ENCODE results near the gene UTS2. TPM values are rescaled to one million over a fixed set of nuclear protein-coding genes. Genes with fewer than 3 reads are reported as not detected.

The UTS2 gene
- total RNA-seq, 2 experiments from 2014 or later = not detected

DNA sequence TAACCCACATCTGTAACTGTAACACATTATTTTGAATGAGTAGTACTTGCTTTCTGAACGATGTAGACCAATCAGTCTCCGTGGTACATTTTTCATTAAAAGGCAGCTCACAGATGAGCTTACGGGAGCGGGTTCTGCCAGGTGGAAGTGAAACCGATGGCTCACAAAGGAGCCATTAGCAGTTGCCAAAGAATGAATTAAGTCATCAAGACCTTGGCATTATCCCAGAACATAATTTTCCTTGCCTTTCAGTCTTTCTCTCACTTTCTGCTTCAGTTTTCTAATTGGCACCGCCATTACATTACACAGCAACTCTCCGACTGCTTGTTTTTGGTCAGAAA, 33.5 kb upstream of the UTS2 start:
- CTCF ChIA-PET = interaction anchor here (0.7 to 1.0 kb wide), 3 partner anchors 16 to 19 kb away, joined by 3 read pairs; no protein-coding TSS in a partner anchor
- no peak overlapping the region for H3K4me3 Mint-ChIP-seq
- DNase-seq = no peak

DNA sequence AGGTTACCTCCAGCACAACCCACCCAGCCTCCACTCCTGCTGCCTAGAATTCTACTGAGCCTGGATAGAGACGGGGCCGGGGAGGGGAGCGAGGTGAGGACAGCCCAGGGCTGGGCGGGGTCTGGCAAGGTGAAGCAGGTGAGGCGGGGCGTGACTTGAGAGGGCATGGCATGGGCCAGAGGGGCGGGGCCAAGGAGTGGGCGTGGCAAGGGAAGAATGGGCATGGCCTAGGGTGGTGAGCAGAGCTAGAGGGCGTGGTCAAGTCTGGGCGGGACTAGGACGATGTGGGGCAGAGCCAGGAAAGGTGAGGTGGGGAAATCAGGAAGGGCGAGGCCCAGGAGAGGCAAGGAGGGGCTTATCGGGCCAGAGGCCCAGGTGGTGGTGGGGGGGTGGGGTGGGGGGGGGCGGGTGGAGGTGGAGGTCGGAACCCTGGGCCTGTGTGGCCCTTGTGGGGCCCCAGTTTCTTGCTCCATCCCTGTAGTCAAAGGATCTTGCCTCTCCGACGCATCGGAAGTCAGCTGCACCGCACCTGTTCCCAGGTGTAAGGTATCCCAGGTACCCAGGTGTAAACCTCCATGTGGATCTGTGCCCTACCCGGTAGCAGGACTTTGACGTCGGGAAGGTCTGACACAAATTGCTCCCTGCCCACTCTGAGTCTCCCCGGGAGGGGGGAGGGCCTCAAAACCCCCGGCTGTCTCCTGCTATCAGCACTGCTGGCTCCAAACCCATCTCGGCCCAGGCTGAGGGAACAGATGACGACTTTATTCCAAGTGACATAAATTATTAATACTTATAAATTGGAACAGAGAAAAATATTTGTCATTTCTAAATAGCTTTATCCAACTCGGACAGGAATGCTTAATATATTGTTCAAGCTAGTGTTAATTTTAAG, 32.9 kb upstream of the UTS2 start:
- no peak overlapping the region for H3K4me3 Mint-ChIP-seq
- TF ChIP-seq, protein P1, sequence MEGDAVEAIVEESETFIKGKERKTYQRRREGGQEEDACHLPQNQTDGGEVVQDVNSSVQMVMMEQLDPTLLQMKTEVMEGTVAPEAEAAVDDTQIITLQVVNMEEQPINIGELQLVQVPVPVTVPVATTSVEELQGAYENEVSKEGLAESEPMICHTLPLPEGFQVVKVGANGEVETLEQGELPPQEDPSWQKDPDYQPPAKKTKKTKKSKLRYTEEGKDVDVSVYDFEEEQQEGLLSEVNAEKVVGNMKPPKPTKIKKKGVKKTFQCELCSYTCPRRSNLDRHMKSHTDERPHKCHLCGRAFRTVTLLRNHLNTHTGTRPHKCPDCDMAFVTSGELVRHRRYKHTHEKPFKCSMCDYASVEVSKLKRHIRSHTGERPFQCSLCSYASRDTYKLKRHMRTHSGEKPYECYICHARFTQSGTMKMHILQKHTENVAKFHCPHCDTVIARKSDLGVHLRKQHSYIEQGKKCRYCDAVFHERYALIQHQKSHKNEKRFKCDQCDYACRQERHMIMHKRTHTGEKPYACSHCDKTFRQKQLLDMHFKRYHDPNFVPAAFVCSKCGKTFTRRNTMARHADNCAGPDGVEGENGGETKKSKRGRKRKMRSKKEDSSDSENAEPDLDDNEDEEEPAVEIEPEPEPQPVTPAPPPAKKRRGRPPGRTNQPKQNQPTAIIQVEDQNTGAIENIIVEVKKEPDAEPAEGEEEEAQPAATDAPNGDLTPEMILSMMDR (IDR thresholded peaks at IDR 0.05) = no peak
- no peaks in the 10 kb centered on the region for H3K36me3 Mint-ChIP-seq (ENCODE audit: low read depth)
- H3K27me3 Mint-ChIP-seq = peaks cover 18% of the 10 kb centered on the region
- CTCF ChIA-PET = interaction anchor here (0.7 to 1.0 kb wide), 2 partner anchors 15 to 20 kb away, joined by 3 read pairs; no protein-coding TSS in a partner anchor
- peak; percentile 74 for ATAC-seq
- no peak overlapping the region for H3K27ac Mint-ChIP-seq
- intact Hi-C loops (cut with micrococcal nuclease) = no loop called here
- POLR2A ChIA-PET = no interaction called here
- H3K9me3 Mint-ChIP-seq = no peaks in the 10 kb centered on the region
- no peaks in the 10 kb centered on the region for H3K4me1 Mint-ChIP-seq (ENCODE audit: low read depth)
- DNase-seq = peak; percentile 54

More for the DNA sequence above, 33.5 kb upstream of the UTS2 start:
- Mint-ChIP-seq H3K4me1 (ENCODE audit: low read depth) (no peaks in the 10 kb centered on the region), H3K27me3 (peaks cover 18% of the 10 kb centered on the region), H3K9me3 (no peaks in the 10 kb centered on the region), H3K27ac (no peak overlapping the region), H3K36me3 (ENCODE audit: low read depth) (no peaks in the 10 kb centered on the region)
- POLR2A ChIA-PET = no interaction called here
- no peak for ATAC-seq
- intact Hi-C loops (cut with micrococcal nuclease) = no loop called here
- TF ChIP-seq, protein P1 (IDR thresholded peaks at IDR 0.05) = no peak

DNA sequence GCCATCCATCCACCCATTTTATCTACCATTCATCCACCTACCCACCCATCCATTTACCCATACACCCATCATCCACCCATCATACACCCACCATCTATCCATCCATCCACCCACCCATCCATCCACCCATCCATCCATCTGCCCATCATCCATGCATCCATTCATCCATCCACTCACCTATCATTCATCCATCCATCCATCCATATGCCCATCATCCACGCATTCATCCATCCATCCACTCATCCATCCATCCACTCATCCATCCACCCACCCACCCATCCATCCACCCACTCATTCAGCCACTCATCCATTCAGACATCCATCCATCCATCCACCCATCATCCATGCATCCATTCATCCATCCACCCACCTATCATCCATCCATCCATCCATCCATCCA, 31.9 kb upstream of the UTS2 start:
- Mint-ChIP-seq H3K4me3 (no peak overlapping the region), H3K36me3 (ENCODE audit: low read depth) (no peaks in the 10 kb centered on the region), H3K27ac (no peak overlapping the region), H3K4me1 (ENCODE audit: low read depth) (no peaks in the 10 kb centered on the region), H3K9me3 (no peaks in the 10 kb centered on the region), H3K27me3 (peaks cover 18% of the 10 kb centered on the region)
- intact Hi-C loops (cut with micrococcal nuclease) = no loop called here
- CTCF ChIA-PET = no interaction called here
- DNase-seq (no peak), ATAC-seq (no peak)
- TF ChIP-seq, protein P1 (IDR thresholded peaks at IDR 0.05) = no peak
- POLR2A ChIA-PET = no interaction called here

DNA sequence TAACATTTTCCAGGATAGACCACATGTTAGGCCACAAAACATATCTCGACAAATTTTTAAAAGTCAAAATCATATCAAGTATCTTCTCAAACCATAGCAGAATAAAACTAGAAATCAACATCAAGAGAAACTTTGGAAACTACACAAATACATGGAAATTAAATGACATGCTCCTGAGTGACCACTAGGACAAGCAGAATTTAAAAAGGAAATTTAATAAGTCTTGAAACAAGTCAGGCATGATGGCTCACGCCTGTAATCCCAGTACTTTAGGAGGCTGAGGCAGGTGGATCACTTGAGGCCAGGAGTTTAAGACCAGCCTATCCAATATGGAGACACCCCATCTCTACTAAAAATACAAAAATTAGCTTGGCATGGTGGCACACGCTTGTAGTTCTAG, 26.4 kb upstream of the UTS2 start:
- intact Hi-C loops (cut with micrococcal nuclease) = no loop called here
- peaks cover 4% of the 10 kb centered on the region for H3K4me1 Mint-ChIP-seq (ENCODE audit: low read depth)
- TF ChIP-seq, protein P1 (IDR thresholded peaks at IDR 0.05) = no peak
- DNase-seq = no peak
- H3K36me3 Mint-ChIP-seq (ENCODE audit: low read depth) = peaks cover 5% of the 10 kb centered on the region
- H3K9me3 Mint-ChIP-seq = peaks cover 10% of the 10 kb centered on the region
- peaks cover 3% of the 10 kb centered on the region for H3K27me3 Mint-ChIP-seq
- no peak overlapping the region for H3K27ac Mint-ChIP-seq
- H3K4me3 Mint-ChIP-seq = no peak overlapping the region
- ChIA-PET CTCF (no interaction called here), POLR2A (no interaction called here)
- ATAC-seq = no peak

DNA sequence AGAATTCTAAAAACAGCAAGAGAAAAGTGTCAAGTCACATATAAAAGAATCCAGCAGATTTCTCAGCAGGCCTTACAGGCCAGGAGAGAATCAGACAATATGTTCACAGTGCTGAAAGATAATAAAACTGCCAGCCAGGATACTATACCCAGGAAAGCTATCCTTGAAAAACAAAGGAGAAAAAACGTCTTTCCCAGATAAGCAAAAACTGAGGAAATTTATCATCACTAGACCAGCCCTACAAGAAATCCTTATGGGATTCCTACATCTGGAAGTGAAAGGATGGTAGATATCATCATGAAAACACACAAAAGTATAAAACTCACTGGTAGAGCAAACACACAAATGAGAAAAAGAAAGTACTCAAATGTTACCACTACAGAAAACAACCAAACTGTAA, 25.2 kb upstream of the UTS2 start:
- POLR2A ChIA-PET = no interaction called here

More for the DNA sequence above, 25.2 kb upstream of the UTS2 start:
- intact Hi-C loops (cut with micrococcal nuclease) = no loop called here
- peaks cover 5% of the 10 kb centered on the region for H3K36me3 Mint-ChIP-seq (ENCODE audit: low read depth)
- no peak overlapping the region for H3K27ac Mint-ChIP-seq
- H3K4me1 Mint-ChIP-seq (ENCODE audit: low read depth) = peaks cover 4% of the 10 kb centered on the region
- ATAC-seq (no peak), DNase-seq (no peak)
- H3K27me3 Mint-ChIP-seq = peaks cover 2% of the 10 kb centered on the region
- TF ChIP-seq, protein P1 (IDR thresholded peaks at IDR 0.05) = no peak
- CTCF ChIA-PET = interaction anchor here (0.8 kb wide), 1 partner anchor 211 kb away, joined by 3 read pairs; no protein-coding TSS in a partner anchor
- H3K9me3 Mint-ChIP-seq = peaks cover 10% of the 10 kb centered on the region
- no peak overlapping the region for H3K4me3 Mint-ChIP-seq
